Right cardiac atrium (tissue), 5 donors: ENCODE results near the gene SYNM. TPM values are rescaled to one million over a fixed set of nuclear protein-coding genes. Genes with fewer than 3 reads are reported as not detected.
A peak's percentile ranks its signal among the peaks of the same experiment; 100 is the strongest.
"Not testable (repeated sequence)": the region's sequence is repeated elsewhere in the genome, so short reads cannot be mapped to it uniquely, and the experiment has no call there.

Experiments used
- ATAC-seq, 2 donors: fragments of 200-7000 bp; cut with Tn5 transposase; one replicate each; pipeline versions ENCODE4 v1.8.0 to v1.9.1; 2020; ENCODE audit warnings: moderate library complexity in 2 of 2, mild to moderate bottlenecking in 1 of 2
- DNase-seq, 3 donors: peaks; one replicate each; pipeline ENCODE4 v3.0.0-alpha.2; 2020
- H3K27ac ChIP-seq: one replicate; pipeline ENCODE4 v1.5.1; 2013; ENCODE audit warnings: mild to moderate bottlenecking, low read length, control low read depth, moderate library complexity
- H3K27me3 ChIP-seq: one replicate; pipeline ENCODE4 v1.6.1; 2013; ENCODE audit not compliant: control insufficient read depth, insufficient read depth
- H3K4me1 ChIP-seq: one replicate; pipeline ENCODE4 v1.6.1; 2013; ENCODE audit warnings: low read length; ENCODE audit not compliant: control insufficient read depth, insufficient read depth
- H3K4me3 ChIP-seq: one replicate; pipeline ENCODE4 v1.5.1; 2013; ENCODE audit warnings: low read length, control low read depth
- H3K9me3 ChIP-seq: one replicate; pipeline ENCODE4 v1.6.1; 2013; ENCODE audit warnings: low read length; ENCODE audit not compliant: control insufficient read depth
- WGBS: extraction: QIAGEN DNeasy Blood & Tissue Kit; methylation state at CpG from one replicate; pipeline ENCODE4 v1.1.7; 2013; 5-methylcytosine and 5-hydroxymethylcytosine counted together
- intact Hi-C, 4 donors: fragments of 100-400 bp; cut with DNase I; formaldehyde crosslinking; loops; one replicate each; pipeline versions ENCODE4 v1.11.0 to v1.14.0; 2022 to 2023
- long read RNA-seq, 4 donors: library from polyadenylated mRNA; unstranded; transcript quantifications; one replicate each; pipeline ENCODE4 v2.0.0, GENCODE V29; 2020 to 2021
- polyA plus RNA-seq: library from polyadenylated mRNA; stranded (reverse); fragments of 200-250 nt; gene quantifications from one replicate; pipeline ENCODE4 v1.2.3, GENCODE V29; 2013
- total RNA-seq, 4 donors: library from RNA; stranded (reverse); fragmentation: NEBNext Ultra II Directional; extraction: Animal tissue kit (Norgen Biotek cat#: 25700); gene quantifications; one replicate each; pipeline ENCODE4 v1.2.1, GENCODE V29; 2021
- donor health status: healthy with polysubstance abuse.
- donor health status: DM: no; HTN: yes; CAD: no.
- donor health status: DM: no; HTN: no; CAD: no.
- donor health status: DM: no; HTN: yes; CAD: no; lungs with severe emphysema.
- donor health status: DM: yes; HTN: yes; CAD: no.

SYNM gene
- total RNA-seq (100 to 1,000 TPM; 184 to 463 (median 218) TPM), polyA plus RNA-seq (127 TPM)
- long read RNA-seq, donor 1, full-length matches to known transcripts: 51 of 184 reads
- long read RNA-seq, donor 1, partial matches to known transcripts: 44 of 184 reads
- long read RNA-seq, donor 1, other reads (novel, unspliced or antisense): 89 of 184 reads
- long read RNA-seq, donor 2, full-length matches to known transcripts: 34 of 63 reads
- long read RNA-seq, donor 2, partial matches to known transcripts: 15 of 63 reads
- long read RNA-seq, donor 2, other reads (novel, unspliced or antisense): 14 of 63 reads
- long read RNA-seq, donor 3, full-length matches to known transcripts: 25 of 631 reads
- long read RNA-seq, donor 3, partial matches to known transcripts: 422 of 631 reads
- long read RNA-seq, donor 3, other reads (novel, unspliced or antisense): 184 of 631 reads
- long read RNA-seq, donor 4, full-length matches to known transcripts: 84 of 129 reads
- long read RNA-seq, donor 4, partial matches to known transcripts: 20 of 129 reads
- long read RNA-seq, donor 4, other reads (novel, unspliced or antisense): 25 of 129 reads

DNA sequence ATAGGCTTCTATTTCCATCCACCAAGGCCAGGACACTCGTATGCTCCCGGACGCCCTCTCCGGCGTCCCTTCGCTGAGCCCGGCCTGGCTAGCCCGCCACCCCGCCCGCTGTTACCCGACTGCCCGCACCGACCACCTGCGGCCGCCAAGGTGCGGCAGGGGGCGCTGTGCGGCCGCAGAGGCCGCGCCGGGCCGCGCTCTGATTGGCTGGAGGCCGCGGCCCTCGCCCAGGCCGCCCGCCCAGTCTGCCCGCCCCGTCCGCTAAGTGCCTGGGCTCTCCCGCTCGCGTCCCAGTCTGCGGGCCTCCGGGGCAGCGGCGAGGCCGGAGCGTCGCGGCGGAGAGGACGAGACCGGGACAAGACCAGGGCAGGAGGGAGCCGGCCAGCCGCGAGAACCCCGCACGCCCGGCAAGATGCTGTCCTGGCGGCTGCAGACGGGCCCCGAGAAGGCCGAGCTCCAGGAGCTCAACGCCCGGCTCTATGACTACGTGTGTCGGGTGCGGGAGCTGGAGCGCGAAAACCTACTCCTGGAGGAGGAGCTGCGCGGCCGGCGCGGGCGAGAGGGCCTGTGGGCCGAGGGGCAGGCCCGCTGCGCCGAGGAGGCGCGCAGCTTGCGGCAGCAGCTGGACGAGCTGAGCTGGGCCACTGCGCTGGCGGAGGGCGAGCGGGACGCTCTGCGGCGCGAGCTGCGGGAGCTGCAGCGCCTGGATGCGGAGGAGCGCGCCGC, at the start of gene SYNM:
TSS of gene SYNM (plus strand) at position 293 of the 726 bp plus-strand sequence. CDS start at position 413, 120 bp downstream.
- Histone ChIP-seq H3K4me3 (peak within 1 kb of the TSS; percentile 26), H3K27me3 (no peaks in the 10 kb centered on the region), H3K4me1 (no peaks in the 10 kb centered on the region), H3K9me3 (no peaks in the 10 kb centered on the region), H3K27ac (peak within 1 kb of the TSS; percentile 71)
- intact Hi-C loops: loop anchor here (2.0 to 10.0 kb wide), 3 partner anchors 70 to 108 kb away; no protein-coding TSS in a partner anchor
- ATAC-seq (peak; percentile 87 to 88), DNase-seq (peak; percentile 81 to 92 (median 92))
- WGBS: under 1% methylated on average over 91 of the region's 91 CpGs

- H3K27me3 ChIP-seq: no peaks in the 10 kb centered on the region
- DNase-seq (no peak), ATAC-seq (no peak)
- intact Hi-C loops: loop anchor here in 1 of 4 donors (5.0 to 10.0 kb wide), 2 partner anchors 101 to 408 kb away; partner anchors contain the start of gene IGF1R
- no peaks in the 10 kb centered on the region for H3K9me3 ChIP-seq
- 80% methylated on average over 6 of the region's 6 CpGs for WGBS
- no peak overlapping the region for H3K4me3 ChIP-seq
- no peak overlapping the region for H3K27ac ChIP-seq
- peaks cover 2% of the 10 kb centered on the region for H3K4me1 ChIP-seq
Observed at GRCh38 chr15:99055555-99056134, 49.2 kb upstream of the SYNM start.

GRCh38 chr15:99057020-99057419, 47.9 kb upstream of the SYNM start:
- 71% methylated on average over 4 of the region's 4 CpGs for WGBS
- H3K9me3 ChIP-seq: no peaks in the 10 kb centered on the region
- ATAC-seq (no peak), DNase-seq (no peak)
- peaks cover 2% of the 10 kb centered on the region for H3K4me1 ChIP-seq
- H3K27ac ChIP-seq: peak overlapping the region; percentile 47
- intact Hi-C loops: loop anchor here in 1 of 4 donors (5.0 to 10.0 kb wide), 2 partner anchors 102 to 410 kb away; partner anchors contain the start of gene IGF1R
- no peaks in the 10 kb centered on the region for H3K27me3 ChIP-seq
- no peak overlapping the region for H3K4me3 ChIP-seq

DNA sequence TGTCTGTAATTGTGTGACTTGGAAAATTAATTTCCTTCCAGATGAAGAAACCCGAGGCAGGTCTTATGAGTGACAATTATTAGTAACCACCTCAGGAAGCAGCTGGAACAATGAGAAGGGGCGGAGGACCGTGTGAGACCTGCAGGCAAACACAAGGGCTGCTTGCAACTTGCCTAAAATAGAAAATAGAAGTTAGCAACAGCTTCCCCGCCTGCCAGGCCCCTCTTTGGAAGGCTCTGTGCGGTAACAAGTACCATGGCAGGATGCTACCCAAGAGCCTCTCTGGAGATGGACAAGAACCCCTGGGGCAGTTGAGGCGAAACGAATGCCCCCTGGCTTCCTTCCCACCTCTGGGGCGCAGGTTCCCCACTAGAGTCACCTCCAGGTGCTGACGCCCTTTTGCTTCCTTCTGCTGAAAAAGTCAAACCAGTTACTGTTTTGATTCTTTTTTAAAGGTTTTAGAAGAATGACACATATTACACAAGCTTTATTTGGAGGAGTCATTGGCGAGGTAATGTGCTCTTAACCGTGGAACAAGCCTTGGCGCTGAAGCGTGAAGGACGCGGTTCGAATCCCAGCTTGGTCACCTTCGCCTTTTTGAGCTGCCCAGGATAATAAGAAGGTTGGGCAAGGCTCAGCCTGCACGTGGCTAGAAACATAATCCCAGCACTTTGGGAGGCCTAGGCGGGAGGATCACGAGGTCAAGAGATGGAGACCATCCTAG, 47.0 kb upstream of the SYNM start:
- H3K9me3 ChIP-seq: no peaks in the 10 kb centered on the region
- peaks cover 2% of the 10 kb centered on the region for H3K4me1 ChIP-seq
- 61% methylated on average over 20 of the region's 20 CpGs for WGBS
- peak overlapping the region; percentile 91 for H3K27ac ChIP-seq
- DNase-seq (peak; percentile 32 to 64 (median 61)), ATAC-seq (peak; percentile 17 to 50)
- H3K4me3 ChIP-seq: no peak overlapping the region
- H3K27me3 ChIP-seq: no peaks in the 10 kb centered on the region
- intact Hi-C loops: loop anchor here in 1 of 4 donors (5.0 to 10.0 kb wide), 2 partner anchors 103 to 411 kb away; partner anchors contain the start of gene IGF1R

DNA sequence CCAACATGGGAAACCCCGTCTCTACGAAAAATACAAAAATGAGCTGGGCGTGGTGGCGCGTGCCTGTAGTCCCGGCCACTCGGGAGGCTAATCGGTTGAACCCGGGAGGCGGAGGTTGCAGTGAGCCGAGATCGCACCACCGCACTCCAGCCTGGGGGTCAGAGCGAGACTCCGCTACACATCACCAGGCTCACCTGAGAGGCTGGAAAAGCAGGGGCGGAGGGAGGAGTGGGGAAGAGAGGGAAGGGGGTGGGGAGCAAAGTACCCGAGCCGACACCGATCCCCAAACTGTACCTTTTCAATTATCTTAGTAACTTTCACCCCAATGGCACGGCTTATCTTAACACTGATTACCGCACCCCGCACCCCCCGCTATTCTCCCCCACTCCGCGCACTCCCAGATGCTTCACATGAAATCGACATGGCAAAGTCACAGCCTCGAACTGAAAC, 46.4 kb upstream of the SYNM start:
- DNase-seq (peak; percentile 26 to 56 (median 50)), ATAC-seq (peak; percentile 4 to 7)
- WGBS: 50% methylated on average over 27 of the region's 27 CpGs
- peak overlapping the region; percentile 91 for H3K27ac ChIP-seq
- peak overlapping the region; percentile 58 for H3K4me3 ChIP-seq
- H3K9me3 ChIP-seq: no peaks in the 10 kb centered on the region
- intact Hi-C loops: loop anchor here in 1 of 4 donors (5.0 to 10.0 kb wide), 2 partner anchors 104 to 411 kb away; partner anchors contain the start of gene IGF1R
- H3K27me3 ChIP-seq: no peaks in the 10 kb centered on the region
- peaks cover 2% of the 10 kb centered on the region for H3K4me1 ChIP-seq

DNA sequence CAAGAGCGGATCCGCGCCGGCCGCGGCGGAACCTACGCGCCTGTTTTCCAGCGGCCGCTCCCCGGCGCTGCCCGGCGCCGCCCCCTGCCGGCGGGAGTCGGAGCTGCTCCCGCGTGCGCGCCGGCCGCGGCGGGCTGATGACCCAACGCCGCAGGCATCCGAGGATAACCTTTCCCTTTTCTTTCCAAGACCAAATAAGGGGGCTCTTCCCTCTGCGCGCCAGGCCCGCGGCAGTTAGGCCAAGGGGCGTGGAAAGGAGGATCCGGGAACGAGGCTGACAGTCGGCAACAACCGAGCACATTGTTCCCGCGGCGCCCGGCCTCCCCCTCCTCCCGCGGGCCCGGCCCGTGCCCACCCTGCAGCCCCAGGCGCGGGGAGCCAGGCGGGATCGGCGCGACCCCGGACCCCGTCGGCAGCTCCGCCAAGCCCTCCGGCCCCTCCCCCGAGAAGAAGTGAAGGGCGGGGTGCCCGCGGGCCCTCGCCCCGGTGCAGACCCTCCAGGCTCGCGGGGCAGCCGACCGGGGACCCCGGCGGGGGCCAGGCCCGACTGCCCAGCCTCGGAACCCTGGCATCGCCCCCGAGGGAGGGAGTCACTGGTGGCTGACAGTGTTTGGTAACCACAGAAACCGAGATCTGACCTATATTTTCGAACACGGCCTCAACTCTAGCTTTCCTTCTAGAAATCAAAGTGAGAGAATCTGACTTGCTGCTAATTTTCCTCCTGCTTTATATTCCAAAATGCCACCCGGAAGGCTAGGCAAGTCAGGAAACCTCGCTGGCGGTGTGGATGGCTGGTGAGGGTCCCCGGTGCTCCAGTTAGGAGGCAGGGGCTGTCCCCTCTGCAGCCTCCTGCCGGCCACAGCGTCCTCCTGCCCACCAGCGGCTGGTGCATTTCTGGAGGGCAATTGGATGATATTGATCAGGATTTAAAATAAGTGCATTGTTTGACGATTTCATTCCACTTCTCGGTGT, 45.6 kb upstream of the SYNM start:
- WGBS: 6% methylated on average over 86 of the region's 86 CpGs

DNA sequence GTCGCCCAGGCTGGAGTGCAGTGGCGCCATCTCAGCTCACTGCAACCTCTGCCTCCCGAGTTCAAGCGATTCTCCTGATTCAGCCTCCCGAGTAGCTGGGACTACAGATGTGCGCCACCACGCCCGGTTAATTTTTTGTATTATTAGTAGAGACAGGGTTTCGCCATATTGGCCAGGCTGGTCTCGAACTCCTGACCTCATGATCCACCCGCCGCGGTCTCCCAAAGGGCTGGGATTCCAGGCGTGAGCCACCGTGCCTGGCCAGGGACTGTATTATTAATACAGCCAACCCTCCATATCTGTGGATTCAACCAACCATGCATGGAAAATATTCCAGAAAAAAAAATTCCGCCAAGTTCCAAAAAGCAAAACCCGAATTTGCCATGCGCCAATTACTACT, 44.7 kb upstream of the SYNM start:
- not testable (repeated sequence) for H3K27me3 ChIP-seq, H3K4me3 ChIP-seq, DNase-seq, ATAC-seq, H3K9me3 ChIP-seq, H3K4me1 ChIP-seq, H3K27ac ChIP-seq
- intact Hi-C loops: loop anchor here in 2 of 4 donors (10.0 kb wide), 3 partner anchors 185 to 415 kb away; partner anchors contain the start of gene IGF1R (in 1 of the 2)
- WGBS: 96% methylated on average over 18 of the region's 18 CpGs

More for the DNA sequence above, 45.6 kb upstream of the SYNM start:
- Histone ChIP-seq H3K4me3 (peak overlapping the region; percentile 58), H3K9me3 (no peaks in the 10 kb centered on the region), H3K27me3 (no peaks in the 10 kb centered on the region), H3K4me1 (peaks cover 2% of the 10 kb centered on the region), H3K27ac (peak overlapping the region; percentile 68)
- DNase-seq (peak; percentile 88 to 93 (median 92)), ATAC-seq (peak; percentile 90 to 93)
- intact Hi-C loops: loop anchor here in 1 of 4 donors (5.0 to 10.0 kb wide), 2 partner anchors 104 to 412 kb away; partner anchors contain the start of gene IGF1R

DNA sequence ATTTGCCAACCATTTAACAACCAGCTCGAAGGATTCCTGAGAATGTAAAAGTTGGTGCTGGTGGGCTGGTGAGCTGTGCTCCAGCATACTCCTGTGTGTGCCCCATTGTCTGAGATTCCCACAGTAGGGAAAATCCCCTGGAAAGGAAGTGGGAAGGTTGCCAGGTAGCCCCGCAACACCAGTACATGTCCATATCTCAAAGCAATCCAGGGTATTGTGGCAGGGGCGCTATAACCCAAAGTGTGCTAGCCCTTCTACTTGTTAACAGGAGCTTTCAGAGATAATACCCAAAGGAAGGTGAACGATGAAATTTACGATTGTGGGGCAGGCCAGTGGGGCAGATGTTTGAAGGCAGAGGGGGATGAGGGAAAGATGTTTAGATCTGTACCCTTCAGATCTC, 42.7 kb upstream of the SYNM start:
- no peaks in the 10 kb centered on the region for H3K9me3 ChIP-seq
- no peak overlapping the region for H3K4me3 ChIP-seq
- ATAC-seq: no peak
- intact Hi-C loops: loop anchor here in 2 of 4 donors (10.0 kb wide), 3 partner anchors 187 to 417 kb away; partner anchors contain the start of gene IGF1R (in 1 of the 2)
- WGBS: 82% methylated on average over 5 of the region's 5 CpGs
- peaks cover 2% of the 10 kb centered on the region for H3K4me1 ChIP-seq
- H3K27me3 ChIP-seq: no peaks in the 10 kb centered on the region
- DNase-seq: no peak
- no peak overlapping the region for H3K27ac ChIP-seq

DNA sequence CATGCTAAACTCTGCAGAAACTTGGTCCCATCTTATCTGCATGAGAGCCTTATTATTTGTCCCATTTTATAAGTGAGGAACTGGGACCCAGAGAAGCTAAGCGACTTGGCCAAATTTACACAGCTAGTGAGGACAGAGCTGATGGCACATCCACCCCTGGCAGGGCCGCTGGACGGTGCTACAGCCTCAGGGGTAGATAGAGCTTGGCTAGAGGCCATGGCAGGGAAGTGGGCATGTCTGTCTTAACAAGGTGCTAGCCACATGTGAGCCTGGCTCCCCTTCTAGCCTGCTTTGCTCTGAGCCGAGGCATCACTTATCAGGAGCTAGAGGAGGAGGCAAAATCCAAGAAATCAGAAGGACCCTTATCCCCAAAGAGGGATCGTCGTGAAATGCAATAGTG, 36.7 kb upstream of the SYNM start:
- Histone ChIP-seq H3K27ac (no peak overlapping the region), H3K4me3 (no peak overlapping the region), H3K9me3 (no peaks in the 10 kb centered on the region), H3K27me3 (no peaks in the 10 kb centered on the region), H3K4me1 (no peaks in the 10 kb centered on the region)
- ATAC-seq (no peak), DNase-seq (no peak)
- intact Hi-C loops: loop anchor here in 2 of 4 donors (10.0 kb wide), 3 partner anchors 193 to 423 kb away; partner anchors contain the start of gene IGF1R (in 1 of the 2)
- 57% methylated on average over 6 of the region's 6 CpGs for WGBS
